Transverse colon (tissue), 4 donors: Measurements from ENCODE around the gene SETD3.

ENCODE experiments used
- CTCF ChIP-seq, 5 experiments: fragments of 200-600 bp in 3 of 5; fragments of 450-650 bp in 2 of 5; sonication (generic) in 3 of 5; IDR thresholded peaks; 1 replicate in 2 of 5; 2 replicates in 3 of 5; pipeline ENCODE4 v1.5.1; 2016 to 2017; ENCODE audit warnings: antibody characterized with exemption in 5 of 5, inconsistent platforms in 3 of 5, mild to moderate bottlenecking in 2 of 5, moderate library complexity in 1 of 5
- EP300 ChIP-seq: sonication (generic); formaldehyde crosslinking; IDR thresholded peaks from one replicate; pipeline ENCODE4 v1.6.1; 2017; ENCODE audit warnings: antibody characterized with exemption, low read depth
- POLR2A ChIP-seq: fragments of 450-650 bp; IDR thresholded peaks from one replicate; pipeline ENCODE4 v1.6.1; 2016; ENCODE audit warnings: antibody characterized with exemption, mild to moderate bottlenecking, moderate library complexity
- POLR2AphosphoS5 ChIP-seq, 3 donors: sonication (generic); formaldehyde crosslinking; IDR thresholded peaks; one replicate each; pipeline ENCODE4 v1.6.1; 2016; ENCODE audit warnings: antibody characterized with exemption in 3 of 3

- TF ChIP-seq POLR2AphosphoS5 (IDR thresholded peaks at IDR 0.05) (no peak), CTCF (IDR thresholded peaks at IDR 0.05) (no peak), POLR2A (no peak), EP300 (no peak)
These were observed 2.5 kb downstream of the SETD3 start for GRCh38 chr14:99478128-99478527.
